HPDE6-E6E7 (cell line): ENCODE results near the gene BPTF.
"Not testable (repeated sequence)": the region's sequence is repeated elsewhere in the genome, so short reads cannot be mapped to it uniquely, and the experiment has no call there.

Experiments
- DNase-seq: peaks from one replicate; pipeline ENCODE4 v3.0.0; 2011; ENCODE audit warnings: missing footprints; ENCODE audit errors: extremely low spot score

The BPTF gene

DNA sequence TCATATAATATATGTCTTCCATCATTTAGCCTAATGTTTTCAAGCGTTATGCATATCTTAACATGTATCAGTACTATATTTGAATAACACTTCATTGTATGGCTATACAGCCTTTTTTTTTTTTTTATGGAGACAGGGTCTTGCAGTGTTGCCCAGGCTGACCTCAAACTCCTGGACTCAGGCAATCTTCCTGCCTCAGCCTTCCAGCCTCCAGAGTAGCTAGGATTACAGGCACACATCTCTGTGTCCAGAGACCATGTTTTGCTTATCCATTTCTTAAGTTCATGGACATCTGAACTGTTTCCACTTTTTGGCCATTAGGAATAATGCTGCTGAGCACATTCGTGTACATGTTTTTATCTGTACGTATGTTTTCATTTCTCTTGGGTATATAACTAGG, 7.8 kb downstream of the BPTF start:
- DNase-seq: no peak

- no peak for DNase-seq
Measured at GRCh38 chr17:67833946-67834631, 8.8 kb downstream of the BPTF start.

- no peak for DNase-seq
Measured at GRCh38 chr17:67834634-67835033, 9.3 kb downstream of the BPTF start.

DNA sequence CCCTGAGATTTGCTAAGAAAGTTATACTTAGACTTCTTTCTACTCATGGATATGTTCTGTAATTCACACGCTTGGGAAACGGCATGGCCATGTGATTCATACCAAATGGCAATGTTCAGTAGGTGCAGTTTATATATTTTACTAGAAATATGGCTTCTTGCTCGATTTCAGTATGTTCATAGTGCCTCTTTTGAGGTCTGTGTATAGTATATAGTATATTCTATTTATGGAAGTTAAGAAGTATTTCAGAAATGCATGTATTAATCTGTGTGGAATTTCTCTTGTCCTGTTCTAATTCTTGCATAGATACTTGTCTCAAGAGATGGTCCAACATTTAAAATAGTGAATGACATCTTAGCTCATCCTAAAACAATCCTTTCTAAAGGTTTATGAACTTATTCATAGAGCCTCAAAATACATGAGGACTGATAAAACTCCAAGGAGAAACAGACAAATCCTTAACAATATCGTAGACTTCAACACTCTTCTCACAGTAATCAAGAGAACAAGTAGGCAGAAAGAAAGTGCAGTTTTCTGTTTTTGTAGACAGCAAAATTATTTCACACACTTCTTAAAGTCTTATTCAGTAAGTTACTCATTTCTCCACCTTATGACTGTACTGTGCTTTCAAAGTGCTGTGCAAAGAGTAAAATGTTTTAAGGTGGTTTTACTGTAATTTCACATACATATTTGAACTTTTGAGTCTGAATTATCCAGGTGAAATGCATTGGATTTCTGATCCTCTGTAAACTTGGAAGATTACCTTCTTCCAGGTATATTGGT, 11.1 kb downstream of the BPTF start:
- DNase-seq: no peak

DNA sequence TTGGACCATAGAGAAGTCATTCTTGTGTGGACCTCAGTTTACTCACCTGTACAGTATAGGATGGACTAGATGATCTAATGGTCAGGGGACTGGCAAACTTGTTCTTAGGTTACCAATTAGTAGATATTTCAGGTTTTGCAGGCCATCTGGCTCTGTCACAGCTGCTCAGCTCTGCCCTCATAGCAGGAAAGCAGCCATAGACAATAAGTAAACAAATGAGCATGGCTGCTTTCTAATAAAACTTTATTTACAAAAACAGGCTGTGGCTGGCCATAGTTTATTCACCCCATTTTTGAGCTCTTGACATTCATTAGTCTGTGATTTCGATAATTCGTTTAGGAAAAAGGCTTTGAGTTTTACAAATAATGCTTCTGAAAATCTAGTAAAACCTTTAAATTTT, 12.7 kb downstream of the BPTF start:
- no peak for DNase-seq

GRCh38 chr17:67838538-67838937, 13.2 kb downstream of the BPTF start:
- DNase-seq: no peak

DNA sequence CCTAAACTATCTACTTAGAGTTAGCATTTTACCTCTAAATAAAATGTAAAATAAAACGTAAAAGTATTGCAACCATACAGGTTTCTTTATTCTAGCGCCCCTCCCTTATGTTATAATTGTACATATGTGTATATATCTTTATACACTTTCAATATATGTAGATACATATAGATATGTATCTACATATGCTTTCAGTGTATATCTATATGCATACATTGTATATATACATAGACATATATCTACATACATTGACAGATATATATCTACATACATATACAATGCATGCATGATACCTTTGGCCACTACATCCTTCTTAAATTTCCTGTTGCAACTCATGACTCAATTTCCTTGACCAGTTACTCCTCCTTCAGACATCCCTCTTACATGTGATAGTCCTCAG, 16.7 kb downstream of the BPTF start:
- no peak for DNase-seq

GRCh38 chr17:67842648-67843047, 17.3 kb downstream of the BPTF start:
- no peak for DNase-seq

DNA sequence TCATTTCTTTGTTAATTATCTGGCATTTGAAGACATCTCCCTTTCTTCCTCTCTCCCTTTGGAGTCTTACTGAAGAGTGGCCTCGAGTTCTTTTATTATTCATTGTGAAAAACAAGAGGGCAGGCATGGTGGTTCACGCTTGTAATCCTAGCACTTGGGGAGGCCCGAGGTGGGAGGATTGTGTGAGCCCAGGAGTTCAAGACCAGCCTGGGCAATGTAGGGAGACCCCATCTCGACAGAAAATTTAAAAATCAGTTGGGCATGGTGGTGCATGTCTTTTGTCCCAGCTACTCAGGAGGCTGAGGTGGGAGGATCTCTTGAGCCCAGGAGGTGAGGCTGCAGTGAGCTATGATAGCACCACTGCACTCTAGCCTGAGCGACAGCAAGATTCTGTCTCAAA, 20.1 kb downstream of the BPTF start:
- no peak for DNase-seq

GRCh38 chr17:67848189-67848588, 22.9 kb downstream of the BPTF start:
- DNase-seq: not testable (repeated sequence)

- not testable (repeated sequence) for DNase-seq
Measured at GRCh38 chr17:67848846-67849245, 23.5 kb downstream of the BPTF start.

GRCh38 chr17:67850991-67851631, 25.8 kb downstream of the BPTF start:
- no peak for DNase-seq

- DNase-seq: no peak
Measured at GRCh38 chr17:67853703-67854102, 28.4 kb downstream of the BPTF start.

DNA sequence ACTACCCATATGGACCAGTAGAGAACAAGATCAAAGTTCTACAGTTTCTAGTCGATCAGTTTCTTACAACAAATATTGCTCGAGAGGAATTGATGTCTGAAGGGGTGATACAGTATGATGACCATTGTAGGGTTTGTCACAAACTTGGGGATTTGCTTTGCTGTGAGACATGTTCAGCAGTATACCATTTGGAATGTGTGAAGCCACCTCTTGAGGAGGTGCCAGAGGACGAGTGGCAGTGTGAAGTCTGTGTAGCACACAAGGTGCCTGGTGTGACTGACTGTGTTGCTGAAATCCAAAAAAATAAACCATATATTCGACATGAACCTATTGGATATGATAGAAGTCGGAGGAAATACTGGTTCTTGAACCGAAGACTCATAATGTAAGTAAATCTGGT, 29.1 kb downstream of the BPTF start:
- no peak for DNase-seq

DNA sequence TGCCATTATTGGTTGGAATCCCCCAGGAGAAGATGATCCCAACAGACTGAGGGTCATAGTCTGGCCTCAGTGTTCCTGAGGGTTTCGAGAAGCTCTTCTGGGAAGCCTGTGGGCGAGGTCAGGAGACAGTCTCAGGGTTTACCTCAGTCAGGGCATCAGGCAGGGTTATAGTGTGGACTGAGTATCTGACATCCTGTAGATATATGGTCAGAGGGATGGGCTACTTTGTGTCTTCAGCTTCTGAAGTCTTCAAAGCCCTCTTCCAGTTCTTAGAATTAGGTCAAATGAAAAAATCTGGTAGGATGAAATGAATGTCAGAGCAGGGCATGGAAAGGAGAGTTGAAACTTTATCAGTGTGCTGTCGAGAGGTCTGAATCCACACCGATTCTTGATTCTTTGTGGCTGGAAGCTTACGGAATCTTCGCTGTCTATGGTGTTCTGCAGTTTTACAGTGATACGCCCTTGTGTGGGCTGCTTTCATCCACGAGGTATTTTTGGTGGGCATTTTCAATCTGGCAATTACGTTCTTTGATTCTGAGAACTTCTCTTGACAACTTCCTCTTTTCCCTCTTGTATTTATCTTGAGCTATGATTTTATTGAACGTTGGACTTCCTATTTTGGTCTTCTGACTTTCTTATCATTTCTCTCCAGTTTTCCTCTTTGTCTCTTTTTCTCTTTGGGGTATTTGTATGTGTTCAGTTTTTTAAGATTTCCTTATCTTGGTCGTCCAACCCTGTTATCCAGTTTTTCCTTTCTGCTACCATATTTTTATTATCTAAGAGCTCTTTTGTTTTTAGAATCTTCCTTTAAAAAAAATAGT, 30.4 kb downstream of the BPTF start:
- DNase-seq: no peak

GRCh38 chr17:67856402-67856801, 31.1 kb downstream of the BPTF start:
- not testable (repeated sequence) for DNase-seq

GRCh38 chr17:67862614-67863217, 37.4 kb downstream of the BPTF start:
- no peak for DNase-seq

GRCh38 chr17:67863624-67864247, 38.4 kb downstream of the BPTF start:
- no peak for DNase-seq

GRCh38 chr17:67865438-67865837, 40.1 kb downstream of the BPTF start:
- DNase-seq: no peak

- DNase-seq: no peak
Measured at GRCh38 chr17:67867591-67867990, 42.3 kb downstream of the BPTF start.

DNA sequence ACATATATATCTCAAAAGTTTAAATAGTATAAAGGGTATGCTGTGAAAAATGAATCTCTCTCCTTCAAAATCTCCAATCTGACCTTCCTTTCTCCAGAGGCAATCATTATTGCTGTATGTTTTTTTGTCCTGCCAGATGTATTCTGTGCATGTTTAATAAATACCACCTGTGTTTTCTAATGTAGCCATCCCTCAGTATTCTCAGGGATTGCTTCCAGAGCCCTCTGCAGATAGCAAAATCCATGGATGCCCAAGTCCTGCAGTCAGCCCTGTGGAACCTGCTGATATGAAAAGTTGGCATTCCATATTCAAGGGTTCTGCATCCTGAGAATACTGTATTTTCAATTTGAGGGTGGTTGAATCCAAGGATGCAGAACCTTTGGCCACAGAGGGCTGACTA, 42.9 kb downstream of the BPTF start:
- DNase-seq: no peak
